HG03571 (cell line): ENCODE measurements around the gene AP1S2.

Source experiments
- ATAC-seq: cut with Tn5 transposase; IDR thresholded peaks from one replicate; pipeline ENCODE4 v1.9.1; 2021; ENCODE audit not compliant: unreplicated experiment

Gene AP1S2

GRCh38 chrX:15812192-15812938, 42.2 kb downstream of the AP1S2 start:
- ATAC-seq: no peak

DNA sequence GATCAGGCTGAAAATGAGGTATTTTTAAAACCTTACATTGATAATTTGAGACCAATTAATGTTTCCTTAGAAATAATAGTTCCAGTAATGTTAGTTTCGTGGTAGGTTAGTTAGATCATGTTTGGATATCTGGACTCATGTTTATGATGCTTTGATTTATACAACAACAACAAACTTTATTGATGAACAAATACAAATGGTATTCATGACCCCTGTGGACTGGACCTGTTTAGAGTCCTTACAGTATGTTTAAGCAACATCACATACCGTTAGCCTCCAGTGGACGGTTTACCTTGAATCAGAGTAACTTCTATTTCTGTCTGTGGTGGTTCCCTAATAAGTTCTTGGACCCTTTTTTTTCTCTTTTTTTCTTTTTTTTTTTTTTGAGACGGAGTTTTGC, 46.4 kb downstream of the AP1S2 start:
- no peak for ATAC-seq

- no peak for ATAC-seq
Observed at GRCh38 chrX:15804563-15804962, 50.0 kb downstream of the AP1S2 start.

DNA sequence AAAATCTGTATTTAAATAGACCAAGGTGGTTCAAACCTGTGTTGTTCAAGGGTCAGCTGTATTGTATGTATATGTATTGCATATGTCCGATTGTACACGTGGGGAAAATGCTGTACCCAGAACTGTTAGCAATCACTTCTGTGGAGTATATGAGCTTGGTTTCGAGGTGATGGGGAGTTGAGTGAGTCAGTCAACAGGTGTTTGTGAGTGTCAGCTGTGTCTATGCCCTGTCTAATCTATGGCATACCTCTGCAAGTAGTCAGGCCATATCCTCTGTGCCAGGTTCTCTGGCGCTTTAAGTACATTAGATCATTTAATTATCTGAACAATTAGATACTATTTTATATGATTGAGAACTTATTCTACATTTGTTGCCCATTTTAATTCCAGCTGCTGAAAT, 56.9 kb downstream of the AP1S2 start:
- no peak for ATAC-seq

GRCh38 chrX:15790769-15791290, 63.8 kb downstream of the AP1S2 start:
- ATAC-seq: peak; percentile 24

- peak; percentile 91 for ATAC-seq
Observed at GRCh38 chrX:15789979-15790768, 64.4 kb downstream of the AP1S2 start, which contains the start of gene ZRSR2. TSS of gene ZRSR2 (plus strand) at chrX:15790484. CDS start at chrX:15790496, 12 bp downstream.

GRCh38 chrX:15786915-15787314, 67.7 kb downstream of the AP1S2 start:
- ATAC-seq: no peak

GRCh38 chrX:15785176-15785750, 69.3 kb downstream of the AP1S2 start:
- ATAC-seq: no peak

DNA sequence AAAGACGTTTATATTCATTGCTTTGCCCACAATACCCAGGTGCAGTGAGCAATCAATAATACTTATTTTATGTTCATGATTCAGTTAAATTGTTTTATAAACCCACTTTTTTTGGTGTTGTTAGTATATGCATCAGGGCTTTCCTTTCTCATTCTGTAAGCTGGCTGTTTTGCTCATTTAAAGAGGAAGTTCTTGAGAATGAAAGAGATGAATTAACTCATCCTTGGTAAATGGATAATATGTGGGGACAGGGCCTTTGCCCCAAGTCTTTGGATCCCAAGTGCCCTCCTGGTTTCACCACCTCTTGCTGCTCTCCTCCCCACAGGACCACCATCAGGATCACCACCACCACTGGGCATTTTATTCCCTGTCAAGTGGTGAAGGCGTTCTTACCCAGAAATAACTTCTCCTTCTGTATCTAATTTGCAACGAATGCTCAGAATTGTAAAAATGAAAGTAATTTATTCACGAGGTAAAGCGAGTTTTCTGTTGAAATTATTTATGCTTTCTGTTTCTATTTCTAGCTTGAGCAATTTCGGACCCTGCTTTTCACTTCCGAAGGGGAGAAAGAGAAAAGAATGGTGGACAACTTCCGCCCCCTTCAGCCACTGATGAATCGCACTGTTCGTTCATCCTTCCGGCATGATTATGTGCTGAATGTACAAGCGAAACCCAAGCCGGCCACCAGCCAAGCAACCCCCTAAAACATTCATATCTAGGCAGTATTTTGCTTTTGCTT, 72.5 kb downstream of the AP1S2 start:
- ATAC-seq: peak; percentile 94
